ENCODE results near the gene POU2F3.

DNA sequence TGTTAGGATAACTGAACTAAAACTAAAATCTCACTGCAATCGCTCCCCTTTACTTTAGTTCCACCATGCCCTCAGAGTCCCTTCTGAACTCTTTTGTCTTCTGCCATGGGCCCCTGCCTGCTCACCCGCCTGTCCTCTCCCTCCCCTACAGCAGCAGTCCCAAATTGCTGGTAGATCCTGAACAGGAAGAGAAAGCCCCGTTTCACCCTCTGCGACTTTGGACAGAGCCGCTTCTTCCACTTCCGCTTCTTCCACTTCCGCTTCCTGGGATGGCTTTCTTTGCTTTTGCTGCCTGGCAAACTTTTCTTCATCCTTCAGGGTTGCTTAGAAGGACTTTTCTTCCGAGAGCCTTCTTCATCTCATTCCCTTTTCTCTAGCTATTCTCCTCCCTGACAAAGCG, 49.5 kb downstream of the POU2F3 start:
- TF ChIP-seq, protein P1, sequence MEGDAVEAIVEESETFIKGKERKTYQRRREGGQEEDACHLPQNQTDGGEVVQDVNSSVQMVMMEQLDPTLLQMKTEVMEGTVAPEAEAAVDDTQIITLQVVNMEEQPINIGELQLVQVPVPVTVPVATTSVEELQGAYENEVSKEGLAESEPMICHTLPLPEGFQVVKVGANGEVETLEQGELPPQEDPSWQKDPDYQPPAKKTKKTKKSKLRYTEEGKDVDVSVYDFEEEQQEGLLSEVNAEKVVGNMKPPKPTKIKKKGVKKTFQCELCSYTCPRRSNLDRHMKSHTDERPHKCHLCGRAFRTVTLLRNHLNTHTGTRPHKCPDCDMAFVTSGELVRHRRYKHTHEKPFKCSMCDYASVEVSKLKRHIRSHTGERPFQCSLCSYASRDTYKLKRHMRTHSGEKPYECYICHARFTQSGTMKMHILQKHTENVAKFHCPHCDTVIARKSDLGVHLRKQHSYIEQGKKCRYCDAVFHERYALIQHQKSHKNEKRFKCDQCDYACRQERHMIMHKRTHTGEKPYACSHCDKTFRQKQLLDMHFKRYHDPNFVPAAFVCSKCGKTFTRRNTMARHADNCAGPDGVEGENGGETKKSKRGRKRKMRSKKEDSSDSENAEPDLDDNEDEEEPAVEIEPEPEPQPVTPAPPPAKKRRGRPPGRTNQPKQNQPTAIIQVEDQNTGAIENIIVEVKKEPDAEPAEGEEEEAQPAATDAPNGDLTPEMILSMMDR (conservative IDR thresholded peaks at IDR 0.05 in 1 of 2, IDR thresholded peaks at IDR 0.05 in 1 of 2; ENCODE audit: low read depth in 1 of 2, low read length in 2 of 2), result no peak
- no peak for TF ChIP-seq EZH2 (IDR thresholded peaks at IDR 0.05; ENCODE audit: low read length, missing control alignments)
